GM20000 (cell line): ENCODE results near the gene NFATC1.

Experiments
- DNase-seq: peaks from one replicate; pipeline ENCODE4 v3.0.0; 2012; ENCODE audit warnings: low spot score
- CTCF ChIP-seq: IDR thresholded peaks from 2 replicates; pipeline ENCODE4 v1.5.1; 2012; ENCODE audit warnings: mild to moderate bottlenecking, control low read depth; ENCODE audit errors: extremely low read depth, missing control alignments

NFATC1 gene

GRCh38 chr18:79532313-79533007, 136.7 kb downstream of the NFATC1 start:
- DNase-seq = no peak
- no peak for TF ChIP-seq CTCF

GRCh38 chr18:79533146-79533545, 137.4 kb downstream of the NFATC1 start:
- TF ChIP-seq CTCF = no peak
- no peak for DNase-seq

- no peak for TF ChIP-seq CTCF
- DNase-seq = no peak
Observed at GRCh38 chr18:79533591-79533990, 137.9 kb downstream of the NFATC1 start.

GRCh38 chr18:79534356-79534755, 138.6 kb downstream of the NFATC1 start:
- DNase-seq = no peak
- no peak for TF ChIP-seq CTCF

GRCh38 chr18:79537758-79538157, 142.0 kb downstream of the NFATC1 start:
- TF ChIP-seq CTCF = no peak
- DNase-seq = no peak

- DNase-seq = no peak
- no peak for TF ChIP-seq CTCF
Observed at GRCh38 chr18:79538635-79539034, 142.9 kb downstream of the NFATC1 start.

- TF ChIP-seq CTCF = no peak
- no peak for DNase-seq
Observed at GRCh38 chr18:79540161-79540903, 144.6 kb downstream of the NFATC1 start.
